ENCODE measurements around the gene ADAP1.

DNA sequence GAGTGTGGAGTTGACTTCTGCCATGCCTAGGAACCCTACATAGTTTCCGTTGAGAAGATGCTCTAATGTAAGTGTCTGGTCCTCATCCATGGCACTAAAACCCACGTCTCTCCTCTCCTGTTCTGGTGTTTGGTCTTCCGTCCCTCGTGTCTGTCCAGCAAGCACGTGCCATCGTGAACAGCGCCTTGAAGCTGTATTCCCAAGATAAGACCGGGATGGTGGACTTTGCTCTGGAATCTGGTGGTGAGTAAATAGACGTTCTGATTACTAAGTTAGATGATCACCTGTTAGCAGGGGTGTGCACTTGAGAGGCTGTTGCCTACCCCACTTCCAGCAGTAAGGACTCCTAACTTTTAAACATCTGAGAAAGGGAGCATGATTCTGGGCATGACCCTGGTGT lies 93.3 kb downstream of the ADAP1 start:
- TF ChIP-seq, protein P1, sequence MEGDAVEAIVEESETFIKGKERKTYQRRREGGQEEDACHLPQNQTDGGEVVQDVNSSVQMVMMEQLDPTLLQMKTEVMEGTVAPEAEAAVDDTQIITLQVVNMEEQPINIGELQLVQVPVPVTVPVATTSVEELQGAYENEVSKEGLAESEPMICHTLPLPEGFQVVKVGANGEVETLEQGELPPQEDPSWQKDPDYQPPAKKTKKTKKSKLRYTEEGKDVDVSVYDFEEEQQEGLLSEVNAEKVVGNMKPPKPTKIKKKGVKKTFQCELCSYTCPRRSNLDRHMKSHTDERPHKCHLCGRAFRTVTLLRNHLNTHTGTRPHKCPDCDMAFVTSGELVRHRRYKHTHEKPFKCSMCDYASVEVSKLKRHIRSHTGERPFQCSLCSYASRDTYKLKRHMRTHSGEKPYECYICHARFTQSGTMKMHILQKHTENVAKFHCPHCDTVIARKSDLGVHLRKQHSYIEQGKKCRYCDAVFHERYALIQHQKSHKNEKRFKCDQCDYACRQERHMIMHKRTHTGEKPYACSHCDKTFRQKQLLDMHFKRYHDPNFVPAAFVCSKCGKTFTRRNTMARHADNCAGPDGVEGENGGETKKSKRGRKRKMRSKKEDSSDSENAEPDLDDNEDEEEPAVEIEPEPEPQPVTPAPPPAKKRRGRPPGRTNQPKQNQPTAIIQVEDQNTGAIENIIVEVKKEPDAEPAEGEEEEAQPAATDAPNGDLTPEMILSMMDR (IDR thresholded peaks at IDR 0.05) = no peak
- TF ChIP-seq POLR2A (IDR thresholded peaks at IDR 0.05) = no peak
- no peak for TF ChIP-seq EP300 (IDR thresholded peaks at IDR 0.05)

Measured in gastroesophageal sphincter (tissue), 3 donors.